ENCODE data around the gene TSFM. TPM values are rescaled to one million over a fixed set of nuclear protein-coding genes. Genes with fewer than 3 reads are reported as not detected.

TSFM gene
- total RNA-seq, 1 experiment from 2014 or later = 37.9 TPM

- no peak for DNase-seq (ENCODE audit: low read depth)
These were observed 37.1 kb upstream of the TSFM start for GRCh38 chr12:57745485-57745881.

DNA sequence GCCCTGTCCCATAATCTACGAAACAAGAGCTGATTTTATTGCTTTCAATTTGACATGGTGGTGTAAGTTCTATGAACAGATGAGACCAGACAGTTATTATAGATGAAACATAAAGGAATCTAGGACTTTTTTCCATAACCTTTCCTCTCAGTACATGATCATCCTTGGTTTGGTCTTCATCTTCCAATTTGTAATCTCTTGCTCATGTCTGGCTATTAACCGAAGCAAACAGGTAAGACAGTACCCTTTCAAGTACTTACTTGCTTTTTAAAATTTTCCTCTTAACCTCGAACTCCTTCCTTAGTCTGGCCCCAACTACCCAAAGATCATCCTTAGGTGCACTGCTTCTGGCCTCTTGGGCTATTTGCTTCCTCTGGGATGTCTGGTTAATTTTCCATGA is 36.6 kb upstream of the TSFM start:
- no peak for DNase-seq (ENCODE audit: low read depth)

- no peak for DNase-seq (ENCODE audit: low read depth)
These were observed 33.5 kb upstream of the TSFM start for GRCh38 chr12:57749061-57749460.

DNA sequence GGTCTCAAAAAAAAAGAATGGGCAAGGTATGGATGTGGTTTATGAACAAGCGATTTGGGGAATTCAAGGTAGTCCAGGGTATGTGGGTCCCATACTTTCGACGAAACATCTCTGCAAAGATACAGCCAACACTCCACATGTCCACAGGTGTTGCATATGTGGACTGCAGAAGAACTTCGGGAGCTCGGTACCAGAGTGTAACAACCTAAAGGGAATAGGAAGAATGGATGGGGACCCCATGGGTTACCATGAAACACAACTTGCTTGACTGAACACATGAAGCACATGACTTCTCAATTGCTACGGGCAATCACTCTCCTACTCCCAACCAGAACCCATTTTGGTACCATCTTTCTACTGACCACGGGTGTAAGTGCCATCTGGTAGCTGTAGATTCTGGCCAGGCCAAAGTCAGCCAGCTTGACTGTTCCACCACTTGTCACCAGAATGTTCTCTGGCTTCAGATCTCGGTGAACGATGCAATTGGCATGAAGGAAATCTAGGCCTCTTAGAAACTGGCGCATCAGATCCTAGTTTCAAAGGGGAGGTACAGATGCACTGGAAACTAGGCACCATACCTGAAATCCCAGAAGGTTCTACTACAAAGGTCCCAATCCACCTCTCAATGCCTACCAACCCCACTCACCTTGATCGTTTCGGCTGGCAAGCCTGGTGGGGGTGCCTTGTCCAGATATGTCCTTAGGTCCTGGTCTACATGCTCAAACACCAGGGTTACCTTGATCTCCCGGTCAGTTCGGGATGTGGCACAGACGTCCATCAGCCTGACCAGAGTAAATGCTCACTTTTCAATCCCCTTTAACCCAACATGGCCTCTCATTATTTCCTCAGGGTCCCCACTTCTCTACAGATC is 31.8 kb upstream of the TSFM start:
- no peak for DNase-seq (ENCODE audit: low read depth)

DNA sequence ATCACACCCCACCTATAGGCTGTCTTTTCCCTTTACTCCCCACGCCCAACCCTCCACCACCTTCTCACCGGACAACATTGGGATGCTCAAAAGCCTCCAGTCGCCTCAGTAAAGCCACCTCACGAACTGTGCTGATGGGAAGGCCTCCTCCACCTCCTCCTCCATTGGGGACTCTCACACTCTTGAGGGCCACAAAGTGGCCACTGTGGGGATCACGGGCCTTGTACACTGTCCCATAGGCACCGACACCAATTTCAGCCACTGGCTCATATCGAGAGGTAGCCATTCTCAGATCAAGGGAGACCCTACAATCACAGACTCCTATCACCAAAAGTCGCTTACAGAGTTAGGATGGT is 31.2 kb upstream of the TSFM start:
- DNase-seq (ENCODE audit: low read depth) = no peak

DNA sequence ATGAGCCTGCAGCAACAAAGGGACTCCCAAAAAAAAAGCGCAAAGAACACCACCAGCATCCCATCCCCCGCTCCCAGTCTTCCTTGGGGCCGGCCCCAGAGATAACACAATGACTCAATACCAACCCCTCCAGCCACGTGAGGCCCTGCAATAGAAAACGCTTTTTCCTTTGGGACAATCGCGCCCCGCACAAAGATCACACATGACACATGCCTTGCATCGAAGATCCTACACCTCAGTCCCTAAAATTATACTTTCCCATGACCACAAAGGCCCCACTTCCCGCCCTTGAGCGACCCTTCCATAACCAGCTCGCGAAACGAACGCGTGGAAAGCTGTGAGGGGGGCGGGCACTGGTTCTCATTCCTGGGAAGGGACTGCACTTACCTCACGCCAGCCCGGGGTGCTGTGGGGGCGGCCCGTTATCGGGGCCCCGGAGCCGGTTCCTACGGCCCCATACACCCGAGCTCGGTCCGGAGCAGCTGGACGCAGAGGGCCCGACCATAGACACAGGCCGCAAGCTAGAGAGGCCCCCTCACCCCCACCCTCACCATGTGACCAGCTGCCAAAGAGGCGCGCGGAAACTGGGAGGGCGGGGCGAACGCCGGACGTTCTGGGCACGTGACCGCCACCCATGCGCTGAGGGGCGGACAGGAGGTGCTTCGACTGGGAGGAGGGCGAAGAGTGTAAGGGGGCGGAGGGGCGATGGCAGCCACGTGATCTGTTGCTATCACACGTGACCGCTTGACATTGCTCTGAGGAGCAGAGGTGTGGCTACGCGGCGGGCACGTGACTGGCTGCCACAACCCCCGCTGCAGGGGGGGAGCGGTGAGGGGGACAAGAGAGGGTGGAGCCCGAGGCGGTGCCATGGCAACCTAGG is 30.6 kb upstream of the TSFM start, which contains the start of gene CDK4:
Gene CDK4 (minus strand): TSS at position 523 of the 880 bp plus-strand sequence. CDS start 593 bp downstream, outside the sequence.
- peak; percentile 99 for DNase-seq (ENCODE audit: low read depth)

GRCh38 chr12:57752668-57753000 is 30.0 kb upstream of the TSFM start:
- DNase-seq (ENCODE audit: low read depth) = no peak

DNA sequence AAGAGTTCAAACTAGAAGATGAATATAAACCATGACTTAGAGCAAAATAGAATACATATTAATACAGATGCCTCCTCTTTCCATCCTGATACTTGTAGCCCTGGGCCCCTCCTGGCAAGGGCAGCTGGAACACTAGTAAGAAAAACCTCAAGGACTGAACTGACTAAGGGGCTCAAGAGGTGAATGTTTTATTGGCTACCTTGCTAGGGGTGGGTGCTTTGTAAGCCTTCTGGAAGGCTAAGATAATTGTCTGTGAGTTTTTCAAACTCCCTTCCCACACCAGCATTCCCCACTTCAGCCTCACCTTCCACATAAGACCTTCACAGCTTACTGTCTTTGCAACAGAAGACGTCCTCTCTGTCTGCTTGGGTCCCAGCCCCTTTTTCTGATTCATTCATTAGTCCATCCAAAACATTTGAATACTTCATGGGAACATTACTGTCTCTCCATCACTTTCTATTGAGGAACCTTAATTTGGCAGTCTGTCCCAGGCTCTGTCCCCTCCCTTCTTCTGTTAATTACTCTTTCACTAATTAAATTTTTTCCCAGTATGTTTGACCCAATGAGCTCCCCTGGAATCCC is 28.7 kb upstream of the TSFM start:
- no peak for DNase-seq (ENCODE audit: low read depth)

- peak; percentile 56 for DNase-seq (ENCODE audit: low read depth)
These were observed 28.0 kb upstream of the TSFM start, which contains the start of gene MARCHF9 for GRCh38 chr12:57754411-57755193. Gene MARCHF9 (plus strand): TSS chr12:57755103. CDS start chr12:57755529, 426 bp downstream.

- DNase-seq (ENCODE audit: low read depth) = no peak
These were observed 27.5 kb upstream of the TSFM start for GRCh38 chr12:57755194-57755453.

DNA sequence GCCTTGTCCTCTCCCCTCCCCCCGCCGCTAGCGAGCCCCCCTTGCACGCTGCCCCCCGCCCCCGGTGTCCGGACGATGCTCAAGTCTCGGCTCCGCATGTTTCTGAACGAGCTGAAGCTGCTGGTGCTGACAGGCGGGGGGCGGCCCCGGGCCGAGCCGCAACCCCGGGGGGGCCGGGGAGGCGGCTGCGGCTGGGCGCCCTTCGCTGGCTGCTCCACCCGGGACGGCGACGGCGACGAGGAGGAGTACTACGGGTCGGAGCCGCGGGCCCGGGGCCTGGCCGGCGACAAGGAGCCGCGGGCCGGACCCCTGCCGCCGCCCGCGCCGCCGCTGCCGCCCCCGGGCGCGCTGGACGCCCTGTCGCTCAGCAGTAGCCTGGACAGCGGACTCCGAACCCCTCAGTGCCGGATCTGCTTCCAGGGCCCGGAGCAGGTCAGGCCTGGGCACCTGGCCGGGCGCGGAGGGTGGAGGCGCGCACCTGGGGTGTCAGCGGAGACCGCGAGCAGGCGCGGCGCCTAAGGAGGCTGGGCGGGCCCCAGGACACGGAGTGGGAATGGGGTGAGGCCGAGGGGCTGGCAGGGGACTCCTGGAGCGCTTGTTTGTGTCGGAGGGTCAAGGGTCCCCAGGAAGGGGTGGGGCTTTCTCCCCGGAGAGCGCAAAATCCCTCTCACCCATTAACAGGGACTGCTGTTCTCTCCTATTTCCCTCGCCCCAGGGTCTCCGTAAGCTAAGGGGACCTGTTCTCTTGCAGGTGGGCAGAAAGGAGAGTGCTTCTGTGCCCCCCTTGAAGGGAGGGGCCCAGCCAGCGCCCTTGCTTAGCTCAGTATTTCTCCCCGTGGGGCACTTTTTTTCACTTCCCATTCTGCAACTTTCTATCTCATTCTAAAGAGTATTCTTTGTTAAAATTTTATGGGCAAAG is 26.9 kb upstream of the TSFM start:
- no peak for DNase-seq (ENCODE audit: low read depth)

- DNase-seq (ENCODE audit: low read depth) = no peak
These were observed 25.9 kb upstream of the TSFM start for GRCh38 chr12:57756406-57757341.

DNA sequence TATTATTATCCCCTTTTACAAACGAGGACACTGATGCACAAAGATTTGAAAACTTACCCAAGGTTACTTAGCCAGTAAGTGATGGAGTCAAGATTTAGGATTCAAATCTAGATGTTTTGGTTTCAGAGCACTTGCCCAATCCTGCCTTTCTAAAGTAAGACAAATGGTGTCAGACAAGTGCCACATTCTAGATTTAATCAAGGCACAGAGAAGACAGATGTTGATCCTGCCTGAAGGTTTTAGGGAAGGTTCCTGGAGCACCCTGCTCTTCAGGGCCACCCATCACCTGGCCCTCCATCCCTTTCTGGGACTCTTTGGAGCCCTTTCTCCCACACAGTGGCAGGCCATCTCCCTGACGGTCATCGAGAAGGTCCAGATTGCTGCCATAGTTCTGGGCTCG is 24.8 kb upstream of the TSFM start:
- no peak for DNase-seq (ENCODE audit: low read depth)

GRCh38 chr12:57758552-57759359 is 23.8 kb upstream of the TSFM start:
- no peak for DNase-seq (ENCODE audit: low read depth)

- peak; percentile 48 for DNase-seq (ENCODE audit: low read depth)
These were observed 23.1 kb upstream of the TSFM start for GRCh38 chr12:57759360-57759980.

- DNase-seq (ENCODE audit: low read depth) = no peak
These were observed 22.1 kb upstream of the TSFM start for GRCh38 chr12:57760347-57760982.

- DNase-seq (ENCODE audit: low read depth) = no peak
These were observed 21.1 kb upstream of the TSFM start for GRCh38 chr12:57761391-57761998.
